Upper lobe of left lung (tissue), 6 donors: ENCODE data around the gene FADS2. TPM values are rescaled to one million over a fixed set of nuclear protein-coding genes. Genes with fewer than 3 reads are reported as not detected.
A peak's percentile ranks its signal among the peaks of the same experiment; 100 is the strongest.

Source experiments
- ATAC-seq, 2 donors: fragments of 200-7000 bp; cut with Tn5 transposase; one replicate each; pipeline ENCODE4 v1.9.1; 2022; ENCODE audit warnings: mild to moderate bottlenecking in 2 of 2, moderate library complexity in 2 of 2; ENCODE audit not compliant: low FRiP score in 2 of 2
- DNase-seq, 2 donors: peaks; one replicate each; pipeline ENCODE4 v3.0.0-alpha.2; 2019 to 2020
- H3K27ac ChIP-seq, 4 donors: fragments of 200-600 bp; sonication (generic); one replicate each; pipeline ENCODE4 v1.5.1; 2016 to 2019
- H3K27me3 ChIP-seq, 4 donors: fragments of 200-600 bp; sonication (generic); one replicate each; pipeline ENCODE4 v1.5.1; 2017 to 2019
- H3K36me3 ChIP-seq, 4 donors: fragments of 200-600 bp; sonication (generic); one replicate each; pipeline ENCODE4 v1.5.1; 2016 to 2019
- H3K4me1 ChIP-seq, 4 donors: fragments of 200-600 bp; sonication (generic); one replicate each; pipeline ENCODE4 v1.5.1; 2018 to 2019
- H3K4me3 ChIP-seq, 4 donors: fragments of 200-600 bp; sonication (generic); one replicate each; pipeline ENCODE4 v1.5.1; 2017 to 2019; ENCODE audit warnings: mild to moderate bottlenecking in 2 of 4, moderate library complexity in 1 of 4
- H3K9me3 ChIP-seq, 4 donors: fragments of 200-600 bp; sonication (generic); one replicate each; pipeline ENCODE4 v1.5.1; 2018 to 2019
- CTCF ChIP-seq, 6 experiments: fragments of 450-650 bp in 4 of 6; fragments of 200-600 bp in 2 of 6; sonication (generic) in 2 of 6; IDR thresholded peaks; one replicate each; pipeline ENCODE4 v1.5.1; 2016 to 2019; ENCODE audit warnings: antibody characterized with exemption in 6 of 6
- EP300 ChIP-seq, 4 donors: sonication (generic); formaldehyde crosslinking; IDR thresholded peaks; one replicate each; pipeline ENCODE4 v1.5.1; 2017; ENCODE audit warnings: antibody characterized with exemption in 4 of 4, control low read depth in 2 of 4
- POLR2A ChIP-seq, 4 donors: fragments of 450-650 bp; IDR thresholded peaks; one replicate each; pipeline ENCODE4 v1.5.1; 2016 to 2017; ENCODE audit warnings: antibody characterized with exemption in 4 of 4, mild to moderate bottlenecking in 2 of 4
- POLR2AphosphoS5 ChIP-seq, 2 donors: sonication (generic); formaldehyde crosslinking; IDR thresholded peaks; one replicate each; pipeline ENCODE4 v1.5.1; 2017; ENCODE audit warnings: antibody characterized with exemption in 2 of 2
- WGBS, 2 donors: methylation state at CpG; one replicate each; pipeline ENCODE4 v1.1.5; 2017 to 2018; 5-methylcytosine and 5-hydroxymethylcytosine counted together
- total RNA-seq, 6 donors: library from RNA; depleted of rRNA in 4 of 6; stranded (reverse); fragments of >200 nt in 4 of 6; gene quantifications; one replicate each; pipeline versions ENCODE4 v1.1.0 to v1.2.1, GENCODE V29; 2016 to 2021
- donor health status: DM: no; HTN: no; CAD: no; lungs with moderate emphysema.
- donor health status: DM: no; HTN: yes; CAD: no; lungs with severe emphysema.

The FADS2 gene
- total RNA-seq, 6 donors from 2014 or later, result 13.5 to 92.5 (median 50.7) TPM

GRCh38 chr11:61837411-61838005 is 9.4 kb downstream of the FADS2 start:
- TF ChIP-seq EP300 (IDR thresholded peaks at IDR 0.05) (no peak), POLR2AphosphoS5 (IDR thresholded peaks at IDR 0.05) (no peak), CTCF (IDR thresholded peaks at IDR 0.05) (no peak), POLR2A (IDR thresholded peaks at IDR 0.05) (no peak)
- WGBS, 2 donors, result 93 to 96% methylated on average over 8 to 15 of the region's 15 CpGs
- Histone ChIP-seq H3K4me1 (peaks cover 16 to 18% (median 17%) of the 10 kb centered on the region in 4 donors), H3K4me3 (no peak overlapping the region), H3K9me3 (no peaks in the 10 kb centered on the region), H3K27me3 (no peaks in the 10 kb centered on the region), H3K36me3 (peaks cover 0 to 30% (median 26%) of the 10 kb centered on the region in 4 donors), H3K27ac (no peak overlapping the region)
- ATAC-seq, result no peak
- DNase-seq, result no peak

GRCh38 chr11:61838501-61838900 is 10.4 kb downstream of the FADS2 start:
- WGBS, 2 donors, result 95 to 98% methylated on average over 5 of the region's 5 CpGs
- H3K4me1 ChIP-seq, result peaks cover 16 to 18% (median 17%) of the 10 kb centered on the region in 4 donors
- peaks cover 0 to 40% (median 28%) of the 10 kb centered on the region in 4 donors for H3K36me3 ChIP-seq
- ATAC-seq, result no peak
- TF ChIP-seq POLR2AphosphoS5 (IDR thresholded peaks at IDR 0.05) (no peak), CTCF (IDR thresholded peaks at IDR 0.05) (no peak), EP300 (IDR thresholded peaks at IDR 0.05) (no peak), POLR2A (IDR thresholded peaks at IDR 0.05) (no peak)
- no peaks in the 10 kb centered on the region for H3K27me3 ChIP-seq
- H3K27ac ChIP-seq, result no peak overlapping the region
- H3K9me3 ChIP-seq, result no peaks in the 10 kb centered on the region
- no peak overlapping the region for H3K4me3 ChIP-seq
- peak in 1 of 2 donors; percentile 32 for DNase-seq

- peaks cover 14 to 17% (median 17%) of the 10 kb centered on the region in 4 donors for H3K4me1 ChIP-seq
- TF ChIP-seq POLR2AphosphoS5 (IDR thresholded peaks at IDR 0.05) (no peak), EP300 (IDR thresholded peaks at IDR 0.05) (no peak)
- peaks cover 0 to 44% (median 28%) of the 10 kb centered on the region in 4 donors for H3K36me3 ChIP-seq
- WGBS, 2 donors, result 89 to 93% methylated on average over 10 of the region's 10 CpGs
- H3K4me3 ChIP-seq, result no peak overlapping the region
- H3K9me3 ChIP-seq, result no peaks in the 10 kb centered on the region
- no peaks in the 10 kb centered on the region for H3K27me3 ChIP-seq
- ATAC-seq (no peak), DNase-seq (peak in 1 of 2 donors; percentile 43)
- H3K27ac ChIP-seq, result no peak overlapping the region
Measured at GRCh38 chr11:61838921-61839320, 10.8 kb downstream of the FADS2 start.

- DNase-seq (no peak), ATAC-seq (no peak)
- peaks cover 6 to 9% (median 9%) of the 10 kb centered on the region in 4 donors for H3K4me1 ChIP-seq
- no peak for TF ChIP-seq POLR2A (IDR thresholded peaks at IDR 0.05)
- TF ChIP-seq CTCF (IDR thresholded peaks at IDR 0.05), result no peak
- no peak for TF ChIP-seq EP300 (IDR thresholded peaks at IDR 0.05)
- no peak for TF ChIP-seq POLR2AphosphoS5 (IDR thresholded peaks at IDR 0.05)
- H3K4me3 ChIP-seq, result no peak overlapping the region
- no peak overlapping the region for H3K27ac ChIP-seq
- no peaks in the 10 kb centered on the region for H3K27me3 ChIP-seq
- WGBS, 2 donors, result 95 to 98% methylated on average over 2 of the region's 2 CpGs
- H3K36me3 ChIP-seq, result peaks cover 0 to 47% (median 30%) of the 10 kb centered on the region in 4 donors
- no peaks in the 10 kb centered on the region for H3K9me3 ChIP-seq
Measured at GRCh38 chr11:61839742-61840141, 11.6 kb downstream of the FADS2 start.

GRCh38 chr11:61840371-61840770 is 12.3 kb downstream of the FADS2 start:
- TF ChIP-seq CTCF (IDR thresholded peaks at IDR 0.05) (no peak), EP300 (IDR thresholded peaks at IDR 0.05) (no peak), POLR2AphosphoS5 (IDR thresholded peaks at IDR 0.05) (no peak), POLR2A (IDR thresholded peaks at IDR 0.05) (no peak)
- H3K36me3 ChIP-seq, result peaks cover 0 to 50% (median 30%) of the 10 kb centered on the region in 4 donors
- no peaks in the 10 kb centered on the region for H3K9me3 ChIP-seq
- no peak overlapping the region for H3K27ac ChIP-seq
- H3K27me3 ChIP-seq, result no peaks in the 10 kb centered on the region
- ATAC-seq (no peak), DNase-seq (no peak)
- H3K4me3 ChIP-seq, result no peak overlapping the region
- peaks cover 0 to 3% (median 3%) of the 10 kb centered on the region in 4 donors for H3K4me1 ChIP-seq
- 93 to 95% methylated on average over 6 to 7 of the region's 7 CpGs for WGBS, 2 donors
